Right renal cortex interstitium (tissue), 3 donors: ENCODE data around the gene CELA3A. TPM values are rescaled to one million over a fixed set of nuclear protein-coding genes. Genes with fewer than 3 reads are reported as not detected.
"Not testable (repeated sequence)": the region's sequence is repeated elsewhere in the genome, so short reads cannot be mapped to it uniquely, and the experiment has no call there.

ENCODE experiments used
- DNase-seq, 3 donors: peaks; one replicate each; pipeline ENCODE4 v3.0.0-alpha.2; 2013; ENCODE audit warnings: low read depth in 3 of 3, low spot score in 2 of 3
- polyA plus RNA-seq, 3 donors: library from polyadenylated mRNA; unstranded; fragments of 120-200 nt; gene quantifications; one replicate each; pipeline ENCODE4 v1.2.1, GENCODE V29; 2013; ENCODE audit not compliant: insufficient read length in 3 of 3

Gene CELA3A
- polyA plus RNA-seq: not detected

DNA sequence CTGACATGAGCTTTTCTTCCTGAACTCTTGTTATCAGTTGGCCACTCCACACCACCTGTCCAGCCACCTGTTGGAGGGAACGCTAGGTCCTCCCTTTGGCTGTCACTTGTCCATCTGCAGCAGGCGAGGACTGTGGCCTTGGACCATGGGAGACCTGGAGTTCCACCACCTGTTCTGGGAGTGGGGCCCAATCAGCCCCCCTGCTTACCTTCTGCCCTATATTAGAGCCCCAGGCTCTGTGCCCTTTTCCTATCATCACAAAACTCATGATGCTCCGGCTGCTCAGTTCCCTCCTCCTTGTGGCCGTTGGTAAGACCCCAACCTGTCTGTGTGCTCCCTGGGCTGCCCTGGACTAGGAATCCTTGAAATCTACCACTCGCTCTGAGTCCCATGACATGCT lies at the start of gene CELA3A:
CELA3A (plus strand) TSS at position 249 of the 400 bp plus-strand sequence; CDS start at position 267, 18 bp downstream.
- DNase-seq: no peak

- no peak for DNase-seq
Measured at GRCh38 chr1:21952786-21953520, 48.5 kb upstream of the CELA3A start.

DNA sequence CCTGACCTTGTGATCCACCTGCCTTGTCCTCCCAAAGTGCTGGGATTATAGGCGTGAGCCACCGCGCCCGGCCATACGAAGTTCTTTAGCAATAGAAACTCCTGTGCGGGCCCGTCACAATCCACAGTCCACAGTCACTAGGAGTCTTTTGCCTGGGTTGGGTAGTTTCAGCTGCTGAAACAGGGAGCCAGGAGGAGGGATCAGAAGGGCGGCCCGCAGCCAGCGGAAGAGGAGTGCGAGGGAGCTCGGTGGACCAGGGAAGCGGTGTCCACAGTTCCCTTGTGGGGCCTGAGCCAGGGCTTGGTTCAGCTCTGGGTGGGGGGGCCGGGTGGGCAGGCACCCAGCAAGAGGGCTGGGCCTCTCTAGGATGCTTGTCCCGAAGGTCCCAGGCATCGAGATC lies 46.4 kb upstream of the CELA3A start:
- no peak for DNase-seq

- DNase-seq: no peak
Measured at GRCh38 chr1:21955501-21956281, 45.8 kb upstream of the CELA3A start.

DNA sequence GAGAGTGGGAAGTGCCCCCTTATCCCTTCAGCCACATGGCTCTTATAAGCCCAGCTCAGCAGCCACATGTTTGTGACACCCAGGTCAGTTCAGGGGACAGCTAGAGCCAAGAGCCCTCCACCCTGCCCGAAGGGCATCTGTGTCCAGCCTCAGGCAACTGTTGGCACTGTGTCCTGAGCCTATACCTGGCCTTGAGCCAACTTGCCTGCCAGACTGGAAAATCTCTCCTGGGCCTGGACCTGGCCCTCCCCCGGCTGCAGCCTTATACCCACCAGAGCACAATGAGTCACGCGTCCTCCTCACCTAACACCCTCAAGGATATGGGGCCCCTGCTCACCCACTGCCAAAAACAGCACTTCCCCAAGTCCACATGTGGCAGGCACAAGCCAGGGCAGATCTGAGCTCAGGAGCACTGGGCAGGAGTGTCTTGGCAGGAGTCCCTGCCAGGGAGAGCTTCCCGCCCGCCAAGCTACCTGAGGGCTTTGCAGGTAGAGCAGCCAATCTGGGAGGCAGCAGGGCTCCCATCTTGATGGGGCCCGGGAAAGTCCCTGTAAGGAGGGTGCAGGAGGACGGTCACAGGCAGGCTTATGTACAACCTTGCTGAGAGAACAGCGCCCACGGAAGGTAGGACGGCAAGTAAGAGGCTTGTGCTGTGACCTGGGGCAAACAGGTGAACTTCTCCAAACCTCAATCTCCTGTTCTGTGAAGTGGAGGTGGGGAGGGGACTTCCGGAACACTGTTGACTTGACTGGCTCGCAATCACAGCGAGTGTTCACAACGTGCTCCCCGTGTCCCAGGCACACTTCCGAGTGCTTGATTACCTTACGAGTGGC lies 44.5 kb upstream of the CELA3A start:
- DNase-seq: no peak

- DNase-seq: no peak
Measured at GRCh38 chr1:21961337-21961736, 40.1 kb upstream of the CELA3A start.

DNA sequence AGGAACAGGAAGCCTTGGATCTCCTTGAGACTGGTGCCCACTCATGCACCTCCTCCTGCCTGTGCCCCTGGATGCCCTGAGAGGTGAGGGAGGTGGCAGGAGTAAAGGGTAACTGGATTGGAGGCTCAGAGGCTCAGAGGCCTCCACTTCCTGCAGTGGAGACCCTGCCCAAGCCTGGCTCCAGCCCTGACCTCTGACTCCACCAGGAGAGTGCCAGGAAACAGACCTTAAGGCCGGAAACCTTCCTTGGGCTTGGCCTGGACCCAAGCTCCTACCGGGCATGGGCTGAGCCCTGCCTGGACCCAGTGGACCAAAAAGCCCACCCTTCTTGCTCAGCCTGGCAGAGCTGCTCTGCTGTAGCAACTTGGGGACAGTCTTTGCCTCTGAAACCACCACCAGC lies 39.7 kb upstream of the CELA3A start:
- DNase-seq: no peak

DNA sequence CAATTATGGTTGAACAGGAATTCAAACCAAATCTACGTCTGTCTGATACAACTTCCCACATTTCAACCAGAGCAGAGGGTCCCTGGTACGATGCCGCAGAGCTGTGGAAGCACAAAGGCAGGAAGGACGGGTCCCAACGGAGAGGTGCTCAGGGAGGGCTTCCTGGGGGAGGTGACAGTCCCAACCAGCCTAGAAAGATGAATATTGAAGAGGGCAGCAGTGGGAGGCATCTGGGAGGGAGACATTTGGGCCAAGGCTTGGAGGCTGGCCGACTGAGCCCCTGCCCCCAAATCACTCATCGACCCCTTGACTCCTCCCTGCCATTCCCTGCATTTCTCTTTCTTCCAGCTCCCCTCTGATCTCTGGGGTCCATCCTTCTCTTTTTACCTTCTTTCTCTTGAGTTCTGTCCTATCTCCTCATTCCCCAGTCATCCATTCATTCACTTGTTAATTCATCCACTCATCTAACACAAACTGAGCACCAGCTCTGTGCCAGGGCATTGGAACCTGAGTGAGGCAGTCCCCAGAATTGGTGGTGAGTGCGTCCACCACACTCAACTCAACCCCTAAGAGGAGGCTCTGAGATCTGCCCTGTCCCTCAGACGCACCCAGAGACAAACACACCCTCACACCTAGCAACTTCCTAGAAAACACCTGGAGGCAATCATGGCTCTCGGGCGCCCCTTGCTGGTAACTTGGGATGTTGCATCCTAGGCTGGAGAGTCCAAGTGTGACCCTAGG lies 37.8 kb upstream of the CELA3A start:
- peak in 1 of 3 donors; percentile 45 for DNase-seq

DNA sequence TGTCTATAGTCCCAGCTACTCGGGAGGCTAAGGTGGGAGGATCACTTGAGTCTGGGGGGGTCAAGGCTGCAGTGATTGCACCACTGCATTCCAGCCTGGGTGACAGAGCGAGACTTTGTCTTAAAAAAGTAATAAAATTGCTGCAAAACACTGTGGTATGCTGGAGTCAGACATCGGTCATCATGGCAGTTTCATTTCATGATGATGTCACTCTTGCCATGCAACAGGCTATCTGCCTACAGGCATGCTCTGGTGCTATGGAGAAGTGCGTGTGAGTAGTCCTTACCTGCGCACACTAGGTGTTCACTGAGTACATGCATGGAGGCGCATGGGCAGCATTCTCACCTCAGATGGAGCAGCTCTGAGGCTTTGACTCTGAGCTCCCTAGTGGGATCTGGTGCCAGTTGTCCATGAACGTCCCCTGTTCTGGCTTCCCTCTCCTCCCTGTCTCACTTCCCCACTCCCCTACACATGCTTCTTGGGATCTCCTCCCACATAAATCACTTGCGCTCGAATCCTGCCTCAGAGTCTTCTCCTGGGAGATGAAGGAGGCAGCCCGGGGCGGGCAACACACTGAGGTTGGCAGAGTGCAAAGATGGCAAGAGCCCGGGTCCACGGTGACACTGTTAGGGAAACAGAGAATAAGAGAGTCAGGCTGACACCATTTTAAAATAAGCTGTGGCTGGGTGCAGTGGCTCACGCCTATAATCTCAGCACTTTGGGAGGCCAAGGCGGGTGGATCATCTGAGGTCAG lies 35.0 kb upstream of the CELA3A start:
- DNase-seq: no peak

DNA sequence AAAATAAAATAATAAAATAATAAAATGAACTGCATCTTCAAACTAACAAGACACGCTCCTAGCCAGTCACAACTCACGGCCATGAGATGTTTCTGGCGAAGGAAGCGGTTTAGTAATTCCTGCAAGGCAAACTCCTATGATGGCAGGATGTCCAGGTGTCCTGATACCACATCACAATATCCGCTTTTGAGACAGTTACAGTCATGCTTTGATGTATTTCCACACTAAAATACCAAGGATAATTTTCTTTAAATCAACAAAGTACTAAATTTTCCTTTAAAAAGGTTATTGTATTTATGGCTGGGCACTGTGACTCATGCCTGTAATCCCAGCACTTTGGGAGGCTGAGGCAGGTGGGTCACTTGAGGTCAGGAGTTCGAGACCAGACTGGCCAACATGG lies 34.2 kb upstream of the CELA3A start:
- not testable (repeated sequence) for DNase-seq

- not testable (repeated sequence) for DNase-seq
Measured at GRCh38 chr1:21969066-21969465, 32.4 kb upstream of the CELA3A start.

DNA sequence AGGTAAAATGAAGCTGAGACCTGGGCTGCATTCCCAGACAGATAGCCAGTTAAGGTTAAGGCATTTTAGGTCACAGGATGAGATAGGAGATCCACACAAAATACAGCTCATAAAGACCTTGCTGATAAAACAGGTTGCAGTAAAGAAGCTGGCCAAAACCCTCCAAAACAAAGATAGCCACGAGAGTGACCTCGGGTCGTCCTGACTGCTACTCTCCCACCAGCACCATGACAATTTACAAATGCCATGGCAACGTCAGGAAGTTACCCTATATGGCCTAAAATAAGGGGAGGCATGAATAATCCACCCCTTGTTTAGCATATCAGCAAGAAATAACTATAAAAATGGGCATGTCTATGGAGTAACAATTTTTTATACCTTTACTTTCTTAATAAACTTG lies 30.9 kb upstream of the CELA3A start:
- not testable (repeated sequence) for DNase-seq

DNA sequence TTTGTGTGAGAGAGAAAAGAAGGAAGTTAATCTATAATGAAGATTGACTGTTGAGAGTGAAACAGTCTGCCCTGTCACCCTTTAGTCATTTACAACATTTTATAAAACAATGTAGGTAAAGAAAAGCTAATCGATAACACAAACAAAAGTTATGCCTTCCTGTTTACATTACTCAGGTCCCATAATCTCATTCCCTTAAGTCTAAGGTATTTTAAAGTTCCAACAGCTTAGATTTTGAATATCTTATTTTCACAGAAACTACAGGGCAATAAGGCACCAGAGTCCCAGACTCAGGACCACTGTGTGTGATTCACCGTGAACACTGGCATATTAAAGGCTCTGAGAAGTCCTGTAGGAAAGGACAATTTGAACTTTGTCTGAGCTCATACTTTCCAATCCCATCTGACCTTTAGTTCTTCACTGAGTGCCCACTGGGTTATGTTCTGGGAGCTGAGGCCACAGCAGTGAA lies 28.4 kb upstream of the CELA3A start:
- not testable (repeated sequence) for DNase-seq

DNA sequence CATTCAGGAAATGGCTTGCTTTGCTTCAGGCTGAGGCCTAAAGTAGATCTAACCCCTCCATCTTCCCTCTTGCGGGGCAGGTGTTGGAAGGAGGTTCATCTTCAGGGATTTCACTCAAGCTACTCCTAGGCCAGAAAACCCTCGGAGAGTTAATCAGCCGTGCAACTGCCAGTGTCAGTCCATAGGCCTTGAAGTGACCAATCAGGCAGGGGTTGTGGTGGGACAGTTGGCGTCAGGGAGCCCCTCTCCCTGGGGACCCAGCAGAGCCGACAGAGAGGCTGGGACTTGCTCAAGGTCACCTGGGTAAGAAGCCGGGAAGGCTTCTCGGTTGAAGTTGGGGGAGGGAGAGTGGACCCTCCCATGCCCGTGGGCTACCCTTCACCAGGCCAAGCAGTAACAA lies 27.5 kb upstream of the CELA3A start:
- not testable (repeated sequence) for DNase-seq

- not testable (repeated sequence) for DNase-seq
Measured at GRCh38 chr1:21974699-21975098, 26.8 kb upstream of the CELA3A start.

DNA sequence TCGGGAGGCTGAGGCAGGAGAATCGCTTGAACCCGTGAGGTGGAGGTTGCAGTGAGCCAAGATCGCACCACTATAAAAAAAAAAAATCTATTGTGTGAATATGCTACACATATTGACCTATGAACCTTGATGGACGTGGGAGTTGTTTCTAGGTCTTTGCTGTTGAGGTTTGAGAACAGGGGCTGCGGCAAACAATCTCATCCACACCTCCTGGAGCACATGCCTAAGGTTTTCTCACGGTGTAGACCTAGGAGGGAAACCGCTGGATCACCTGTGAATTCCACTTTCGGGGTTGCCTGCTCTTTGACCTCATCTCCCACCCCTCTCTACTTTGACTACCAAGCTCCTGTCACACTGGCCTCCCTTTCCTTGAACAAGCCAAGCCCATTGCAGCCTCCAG lies 26.2 kb upstream of the CELA3A start:
- not testable (repeated sequence) for DNase-seq

DNA sequence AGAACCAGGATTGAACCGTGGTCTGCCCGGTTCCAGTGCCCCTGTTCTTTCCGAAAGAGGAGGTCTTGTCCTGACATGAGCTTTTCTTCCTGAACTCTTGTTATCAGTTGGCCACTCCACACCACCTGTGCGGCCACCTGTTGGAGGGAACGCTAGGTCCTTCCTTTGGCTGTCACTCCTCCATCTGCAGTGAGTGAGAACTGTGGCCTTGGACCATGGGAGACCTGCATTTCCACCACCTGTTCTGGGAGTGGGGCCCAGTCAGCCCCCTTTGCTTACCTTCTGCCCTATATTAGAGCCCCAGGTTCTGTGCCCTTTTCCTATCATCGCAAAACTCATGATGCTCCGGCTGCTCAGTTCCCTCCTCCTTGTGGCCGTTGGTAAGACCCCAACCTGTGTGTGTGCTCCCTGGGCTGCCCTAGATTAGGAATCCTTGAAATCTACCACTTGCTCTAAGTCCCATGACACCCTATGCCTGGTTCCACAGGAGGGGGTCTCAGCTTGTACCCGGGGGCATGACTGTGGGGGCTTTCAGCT lies 24.7 kb upstream of the CELA3A start, which contains the start of gene CELA3B:
CELA3B (plus strand) TSS at position 320 of the 537 bp plus-strand sequence; CDS start at position 338, 18 bp downstream.
- not testable (repeated sequence) for DNase-seq

DNA sequence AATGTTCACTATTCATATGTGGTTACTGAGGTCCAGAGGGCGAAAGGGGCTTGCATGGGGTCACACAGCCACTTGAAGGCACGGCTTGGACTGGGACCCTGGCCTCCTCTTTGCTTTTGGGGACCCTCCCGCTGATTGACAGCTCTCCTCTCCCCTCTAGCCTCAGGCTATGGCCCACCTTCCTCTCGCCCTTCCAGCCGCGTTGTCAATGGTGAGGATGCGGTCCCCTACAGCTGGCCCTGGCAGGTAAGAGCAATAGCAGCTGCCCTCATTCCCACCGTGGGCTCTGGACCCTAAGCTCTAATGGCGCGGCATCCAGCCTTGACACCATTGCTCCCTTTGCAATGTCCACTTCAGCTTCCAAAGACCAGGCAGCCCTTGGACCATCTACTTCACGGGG lies 23.2 kb upstream of the CELA3A start:
- DNase-seq: not testable (repeated sequence)
